HCT116 (cell line): ENCODE measurements around the gene USP28. TPM values are rescaled to one million over a fixed set of nuclear protein-coding genes. Genes with fewer than 3 reads are reported as not detected.
"Not testable (repeated sequence)": the region's sequence is repeated elsewhere in the genome, so short reads cannot be mapped to it uniquely, and the experiment has no call there.

Experiments
- ATAC-seq: fragments of 200-7000 bp; cut with Tn5 transposase; 2 replicates; pipeline ENCODE4 v1.9.1; 2020; ENCODE audit warnings: mild to moderate bottlenecking, moderate library complexity
- BruUV-seq: library from RNA; stranded (reverse); fragments of 400-500 nt; replicated peaks from 2 replicates; lab custom pipeline; 2021; lab: Mats Ljungman, UMichigan
- CTCF ChIA-PET: fragments of 300-600 bp; sonication (Branson Sonifier 250); formaldehyde crosslinking; loops from one replicate; lab custom pipeline; 2021; ENCODE audit warnings: antibody characterized with exemption; lab: Charles Lee
- POLR2A ChIA-PET: fragments of 300-600, 350-600 bp; sonication (Branson Sonifier 250); formaldehyde crosslinking; loops from one replicate; lab custom pipeline; 2021; ENCODE audit warnings: antibody characterized with exemption; lab: Charles Lee
- RAD21 ChIA-PET, 2 experiments: fragments of 300-600 bp; sonication (Branson Sonifier 250); formaldehyde crosslinking; loops; one replicate each; lab custom pipeline; 2023; ENCODE audit warnings: low total read pairs in 2 of 2; ENCODE audit not compliant: uncharacterized antibody in 2 of 2, unreplicated experiment in 2 of 2, low non-redundant PET in 1 of 2; lab: Charles Lee
- DNase-seq: peaks from one replicate; pipeline ENCODE4 v3.0.0-alpha.2; 2010; ENCODE audit warnings: low read depth, low spot score
- H2AFZ ChIP-seq: fragments of 200-600 bp; shearing (Covaris generic), sonication (generic); 2 replicates; pipeline ENCODE4 v1.6.1; 2017; ENCODE audit warnings: low read depth, mixed run types, mixed read lengths, antibody characterized with exemption, low read length; ENCODE audit not compliant: poor library complexity, severe bottlenecking
- H3K27ac ChIP-seq: 2 replicates; pipeline ENCODE4 v1.5.1; 2012; ENCODE audit warnings: low read depth, low read length
- H3K27me3 ChIP-seq: fragments of 200-600 bp; sonication (generic); 2 replicates; pipeline ENCODE4 v1.6.1; 2016; ENCODE audit warnings: mixed run types, low read length, mixed read lengths; ENCODE audit not compliant: insufficient read depth
- H3K36me3 ChIP-seq, 2 experiments: fragments of 200-500 bp in 1 of 2; fragments of 200-600 bp in 1 of 2; sonication (Bioruptor generic) in 1 of 2; sonication (generic) in 1 of 2; 2 replicates each; pipeline versions ENCODE4 v1.5.1 to v1.6.1; 2014 to 2016; ENCODE audit warnings: low read length in 2 of 2, inconsistent platforms in 1 of 2, mixed read lengths in 1 of 2, mixed run types in 1 of 2; ENCODE audit not compliant: insufficient read depth in 2 of 2, control insufficient read depth in 1 of 2
- H3K4me1 ChIP-seq, 2 experiments: fragments of 200-600 bp in 1 of 2; sonication (generic) in 1 of 2; 2 replicates each; pipeline versions ENCODE4 v1.5.1 to v1.6.1; 2012 to 2017; ENCODE audit warnings: low read length in 2 of 2, inconsistent platforms in 1 of 2, mild to moderate bottlenecking in 1 of 2, mixed read lengths in 1 of 2, mixed run types in 1 of 2, moderate library complexity in 1 of 2; ENCODE audit not compliant: insufficient read depth in 2 of 2, control insufficient read depth in 1 of 2
- H3K4me2 ChIP-seq: fragments of 200-600 bp; sonication (generic); 2 replicates; pipeline ENCODE4 v1.6.1; 2017; ENCODE audit warnings: mixed run types, low read length, mixed read lengths
- H3K4me3 ChIP-seq, 2 experiments: fragments of 200-600 bp in 1 of 2; sonication (generic) in 1 of 2; replicated peaks in 1 of 2; 2 replicates each; pipeline ENCODE4 v1.5.1; 2011 to 2016; ENCODE audit warnings: low read length in 2 of 2, control low read depth in 1 of 2, low read depth in 1 of 2, mild to moderate bottlenecking in 1 of 2, mixed read lengths in 1 of 2, mixed run types in 1 of 2
- H3K79me2 ChIP-seq: fragments of 200-600 bp; sonication (generic); 2 replicates; pipeline ENCODE4 v1.6.1; 2017; ENCODE audit warnings: mild to moderate bottlenecking, mixed run types, low read length, moderate library complexity, mixed read lengths; ENCODE audit not compliant: insufficient read depth
- H3K9ac ChIP-seq: fragments of 200-600 bp; sonication (generic); 2 replicates; pipeline ENCODE4 v1.6.1; 2016; ENCODE audit warnings: low read length, mixed read lengths
- H3K9me2 ChIP-seq: fragments of 200-600 bp; sonication (generic), shearing (Covaris generic); 2 replicates; pipeline ENCODE4 v1.6.1; 2017; ENCODE audit warnings: mixed run types, mild to moderate bottlenecking, moderate library complexity; ENCODE audit not compliant: insufficient read depth
- H3K9me3 ChIP-seq, 2 experiments: fragments of 200-500 bp in 1 of 2; fragments of 200-600 bp in 1 of 2; sonication (Bioruptor generic) in 1 of 2; sonication (generic) in 1 of 2; 2 replicates each; pipeline ENCODE4 v1.6.1; 2014 to 2017; ENCODE audit warnings: low read length in 2 of 2, mixed read lengths in 2 of 2, inconsistent platforms in 1 of 2, low read depth in 1 of 2, mild to moderate bottlenecking in 1 of 2, mixed run types in 1 of 2, moderate library complexity in 1 of 2; ENCODE audit not compliant: control insufficient read depth in 1 of 2, insufficient read depth in 1 of 2
- H4K20me1 ChIP-seq: fragments of 200-600 bp; sonication (generic), shearing (Covaris generic); 2 replicates; pipeline ENCODE4 v1.6.1; 2017; ENCODE audit warnings: mixed run types, mild to moderate bottlenecking, moderate library complexity; ENCODE audit not compliant: insufficient read depth
- CBX3 ChIP-seq: IDR thresholded peaks from 2 replicates; pipeline ENCODE4 v1.6.1; 2012; ENCODE audit warnings: low read depth
- CTCF ChIP-seq, 3 experiments: fragments of 200-600 bp in 1 of 3; sonication (generic) in 1 of 3; IDR thresholded peaks in 2 of 3; conservative IDR thresholded peaks in 1 of 3; 2 replicates each; pipeline ENCODE4 v1.5.1; 2012 to 2017; ENCODE audit warnings: low read depth in 2 of 3, low read length in 2 of 3, antibody characterized with exemption in 1 of 3, borderline replicate concordance in 1 of 3, control low read depth in 1 of 3, mild to moderate bottlenecking in 1 of 3, mixed read lengths in 1 of 3, mixed run types in 1 of 3, moderate library complexity in 1 of 3; ENCODE audit not compliant: insufficient read depth in 1 of 3
- EGR1 ChIP-seq: IDR thresholded peaks from 2 replicates; pipeline ENCODE4 v1.6.1; 2012; ENCODE audit warnings: low read depth
- EZH2 ChIP-seq: fragments of 200-600 bp; sonication (generic); IDR thresholded peaks from 2 replicates; pipeline ENCODE4 v1.6.1; 2017; ENCODE audit warnings: antibody characterized with exemption, mixed run types
- EZH2phosphoT487 ChIP-seq: fragments of 200-600 bp; IDR thresholded peaks from 2 replicates; pipeline ENCODE4 v1.6.1; 2018; ENCODE audit warnings: antibody characterized with exemption, borderline replicate concordance
- JUND ChIP-seq: IDR thresholded peaks from 2 replicates; pipeline ENCODE4 v1.6.1; 2012
- POLR2AphosphoS5 ChIP-seq: IDR thresholded peaks from 2 replicates; pipeline ENCODE4 v1.6.1; 2011; ENCODE audit warnings: mild to moderate bottlenecking, low read depth, low read length, moderate library complexity
- RAD21 ChIP-seq: IDR thresholded peaks from 2 replicates; pipeline ENCODE4 v1.6.1; 2012; ENCODE audit warnings: low read depth, mild to moderate bottlenecking
- REST ChIP-seq: IDR thresholded peaks from 2 replicates; pipeline ENCODE4 v1.6.1; 2012; ENCODE audit warnings: low read depth
- SP1 ChIP-seq: IDR thresholded peaks from 2 replicates; pipeline ENCODE4 v1.6.1; 2012; ENCODE audit warnings: low read depth
- SRF ChIP-seq: IDR thresholded peaks from 2 replicates; pipeline ENCODE4 v1.6.1; 2012; ENCODE audit warnings: low read depth
- YY1 ChIP-seq: IDR thresholded peaks from 2 replicates; pipeline ENCODE4 v1.6.1; 2011; ENCODE audit warnings: low read length, low read depth, moderate library complexity, mild to moderate bottlenecking; ENCODE audit not compliant: insufficient replicate concordance; ENCODE audit errors: extremely low read depth
- ZBTB33 ChIP-seq: IDR thresholded peaks from 2 replicates; pipeline ENCODE4 v1.6.1; 2011; ENCODE audit warnings: mild to moderate bottlenecking, low read length, moderate library complexity; ENCODE audit not compliant: insufficient replicate concordance; ENCODE audit errors: extremely low read depth
- ZNF274 ChIP-seq: fragments of 200-500 bp; sonication (Bioruptor generic); IDR thresholded peaks from 2 replicates; pipeline ENCODE4 v1.6.1; 2014; ENCODE audit warnings: mild to moderate bottlenecking, low read depth, low read length, inconsistent platforms
- intact Hi-C: fragments of 100-400 bp; cut with micrococcal nuclease; formaldehyde crosslinking; loops from 2 replicates; pipeline ENCODE4 v1.10.0; 2022
- total RNA-seq: library from RNA; stranded (reverse); gene quantifications from one replicate; pipeline ENCODE4 v1.2.1, GENCODE V29; 2021; ENCODE audit not compliant: unreplicated experiment

The USP28 gene
- total RNA-seq, 1 experiment from 2014 or later: 23.5 TPM

GRCh38 chr11:113880971-113881370, 5.6 kb upstream of the USP28 start:
- H3K4me2 ChIP-seq: no peak overlapping the region
- H4K20me1 ChIP-seq: no peaks in the 10 kb centered on the region
- H3K4me3 ChIP-seq: no peak overlapping the region
- POLR2A ChIA-PET: no interaction called here
- DNase-seq (no peak), ATAC-seq (no peak)
- CTCF ChIA-PET: no interaction called here
- H2AFZ ChIP-seq: no peak overlapping the region
- TF ChIP-seq SP1 (no peak), REST (no peak), CBX3 (no peak), CTCF (IDR thresholded peaks at IDR 0.05 in 2 of 3, conservative IDR thresholded peaks at IDR 0.05 in 1 of 3; ENCODE audit: borderline replicate concordance in 1 of 3, insufficient read depth in 1 of 3, low read depth in 2 of 3, low read length in 2 of 3) (no peak), JUND (no peak), YY1 (no peak), RAD21 (no peak), SRF (no peak), EZH2phosphoT487 (no peak), EGR1 (no peak), ZNF274 (no peak), EZH2 (no peak), POLR2AphosphoS5 (no peak), ZBTB33 (no peak)
- RAD21 ChIA-PET: no interaction called here
- H3K9ac ChIP-seq: no peak overlapping the region
- no peaks in the 10 kb centered on the region for H3K36me3 ChIP-seq
- H3K79me2 ChIP-seq: no peaks in the 10 kb centered on the region
- no peaks in the 10 kb centered on the region for H3K9me3 ChIP-seq
- no peak overlapping the region for H3K27ac ChIP-seq
- H3K27me3 ChIP-seq: no peaks in the 10 kb centered on the region
- intact Hi-C loops: no loop called here
- H3K9me2 ChIP-seq: no peaks in the 10 kb centered on the region
- H3K4me1 ChIP-seq: peaks cover 0 to 6% of the 10 kb centered on the region in 2 experiments; a peak in 3 of 4 replicates
- BruUV-seq: no TSS peak

GRCh38 chr11:113879446-113879845, 4.1 kb upstream of the USP28 start:
- H3K27ac ChIP-seq, H4K20me1 ChIP-seq, RAD21 ChIA-PET, H3K4me3 ChIP-seq, DNase-seq, H3K4me2 ChIP-seq, ATAC-seq, H3K9me2 ChIP-seq, H3K9ac ChIP-seq, H2AFZ ChIP-seq, H3K27me3 ChIP-seq, CTCF ChIA-PET, H3K36me3 ChIP-seq, BruUV-seq, H3K9me3 ChIP-seq, POLR2A ChIA-PET, H3K79me2 ChIP-seq: not testable (repeated sequence)
- intact Hi-C loops: loop anchor here (10.0 kb wide), 1 partner anchor 565 kb away; the partner anchor contains the start of gene TTC12
- peaks cover 0 to 12% of the 10 kb centered on the region in 2 experiments; a peak in 3 of 4 replicates for H3K4me1 ChIP-seq
